PC-9 (cell line): Measurements from ENCODE around the gene MVD. TPM values are rescaled to one million over a fixed set of nuclear protein-coding genes. Genes with fewer than 3 reads are reported as not detected.
A peak's percentile ranks its signal among the peaks of the same experiment; 100 is the strongest.

ENCODE experiments used
- BruUV-seq: library from RNA; stranded (reverse); fragments of 400-500 nt; replicated peaks from 2 replicates; lab custom pipeline; 2021; lab: Mats Ljungman, UMichigan
- CTCF ChIA-PET: fragments of 300-600 bp; sonication (Branson Sonifier 250); formaldehyde crosslinking; loops from one replicate; lab custom pipeline; 2022; ENCODE audit warnings: antibody characterized with exemption; lab: Charles Lee
- POLR2A ChIA-PET: fragments of 300-600 bp; sonication (Branson Sonifier 250); formaldehyde crosslinking; loops from one replicate; lab custom pipeline; 2022; ENCODE audit warnings: antibody characterized with exemption; ENCODE audit not compliant: unreplicated experiment; lab: Charles Lee
- DNase-seq, 2 experiments: peaks; one replicate each; pipeline versions ENCODE4 v3.0.0 to v3.0.0-alpha.2; 2015 to 2022; ENCODE audit warnings: mixed read lengths in 1 of 2
- H2AFZ ChIP-seq: fragments of 200-600 bp; sonication (generic); 2 replicates; pipeline ENCODE4 v1.8.1; 2017; ENCODE audit warnings: antibody characterized with exemption
- H3F3A ChIP-seq: fragments of 200-600 bp; sonication (generic); 2 replicates; pipeline ENCODE4 v1.8.1; 2017; ENCODE audit warnings: antibody characterized with exemption, mild to moderate bottlenecking, low read depth; ENCODE audit not compliant: insufficient read depth
- H3K27ac ChIP-seq: fragments of 200-600 bp; sonication (generic); 2 replicates; pipeline ENCODE4 v1.6.1; 2016; ENCODE audit warnings: mixed run types
- H3K27me3 ChIP-seq: fragments of 200-600 bp; sonication (generic); 2 replicates; pipeline ENCODE4 v1.6.1; 2016; ENCODE audit warnings: low read depth, mixed run types; ENCODE audit not compliant: insufficient read depth
- H3K36me3 ChIP-seq: fragments of 200-600 bp; sonication (generic); 2 replicates; pipeline ENCODE4 v1.6.1; 2016; ENCODE audit warnings: low read depth, mixed run types
- H3K4me1 ChIP-seq: fragments of 200-600 bp; sonication (generic); replicated peaks from 2 replicates; pipeline ENCODE4 v1.6.1; 2016; ENCODE audit warnings: mixed run types; ENCODE audit not compliant: insufficient read depth
- H3K4me2 ChIP-seq: fragments of 200-600 bp; sonication (generic); 2 replicates; pipeline ENCODE4 v1.6.1; 2017; ENCODE audit warnings: mixed run types
- H3K4me3 ChIP-seq: fragments of 200-600 bp; sonication (generic); 2 replicates; pipeline ENCODE4 v1.6.1; 2016; ENCODE audit warnings: mixed run types
- H3K79me2 ChIP-seq: fragments of 200-600 bp; sonication (generic); 2 replicates; pipeline ENCODE4 v1.6.1; 2017; ENCODE audit warnings: low read depth, mixed run types
- H3K9me2 ChIP-seq: fragments of 200-600 bp; sonication (generic); 2 replicates; pipeline ENCODE4 v1.8.1; 2017; ENCODE audit warnings: mild to moderate bottlenecking; ENCODE audit not compliant: insufficient read depth
- H3K9me3 ChIP-seq: fragments of 200-600 bp; sonication (generic); 2 replicates; pipeline ENCODE4 v1.8.1; 2016; ENCODE audit warnings: low read depth; ENCODE audit not compliant: insufficient read depth
- H4K20me1 ChIP-seq: fragments of 200-600 bp; sonication (generic); 2 replicates; pipeline ENCODE4 v1.8.1; 2017; ENCODE audit not compliant: insufficient read depth
- CTCF ChIP-seq: fragments of 200-600 bp; sonication (generic); conservative IDR thresholded peaks from 2 replicates; pipeline ENCODE4 v1.6.1; 2017; ENCODE audit warnings: mixed run types, antibody characterized with exemption, mild to moderate bottlenecking, moderate library complexity
- EZH2 ChIP-seq: fragments of 200-600 bp; sonication (generic); IDR thresholded peaks from 2 replicates; pipeline ENCODE4 v1.8.0; 2017; ENCODE audit warnings: antibody characterized with exemption, low read depth
- intact Hi-C: fragments of 100-400 bp; cut with micrococcal nuclease; formaldehyde crosslinking; loops from one replicate; pipeline ENCODE4 v1.10.0; 2022; ENCODE audit not compliant: unreplicated experiment
- total RNA-seq: library from RNA; stranded (reverse); gene quantifications from 2 replicates; pipeline ENCODE4 v1.2.3, GENCODE V29; 2021

MVD gene
- total RNA-seq, 1 experiment from 2014 or later: 168 TPM

- no peaks in the 10 kb centered on the region for H3K36me3 ChIP-seq
- H4K20me1 ChIP-seq: peaks cover 4% of the 10 kb centered on the region; the same call in 1 of the 2 replicates
- H3K27ac ChIP-seq: no peak overlapping the region
- no peaks in the 10 kb centered on the region for H3K79me2 ChIP-seq
- no peak overlapping the region for H3K4me2 ChIP-seq
- H3K27me3 ChIP-seq: no peaks in the 10 kb centered on the region
- no peaks in the 10 kb centered on the region for H3K9me3 ChIP-seq
- intact Hi-C loops: no loop called here
- H3K9me2 ChIP-seq: no peaks in the 10 kb centered on the region
- no peak for TF ChIP-seq CTCF
- no peak for TF ChIP-seq EZH2
- H3K4me3 ChIP-seq: no peak overlapping the region
- no peak for DNase-seq
- POLR2A ChIA-PET: no interaction called here
- H3F3A ChIP-seq: no peaks in the 10 kb centered on the region
- CTCF ChIA-PET: no interaction called here
- no peak overlapping the region for H2AFZ ChIP-seq
- no peaks in the 10 kb centered on the region for H3K4me1 ChIP-seq
- BruUV-seq: no TSS peak
Observed at GRCh38 chr16:88699180-88699579, 36.3 kb upstream of the MVD start.

GRCh38 chr16:88698646-88699045 lies 35.8 kb upstream of the MVD start:
- CTCF ChIA-PET: no interaction called here
- TF ChIP-seq EZH2 (no peak), CTCF (no peak)
- no TSS peak for BruUV-seq

GRCh38 chr16:88697831-88698615 lies 35.1 kb upstream of the MVD start:
- Histone ChIP-seq H2AFZ (no peak overlapping the region), H3K79me2 (no peaks in the 10 kb centered on the region)

More at GRCh38 chr16:88698646-88699045, 35.8 kb upstream of the MVD start:
- H3K9me3 ChIP-seq: no peaks in the 10 kb centered on the region
- H4K20me1 ChIP-seq: no peaks in the 10 kb centered on the region
- H3K4me3 ChIP-seq: no peak overlapping the region
- H3F3A ChIP-seq: no peaks in the 10 kb centered on the region
- H3K9me2 ChIP-seq: no peaks in the 10 kb centered on the region
- no peak overlapping the region for H3K4me2 ChIP-seq
- no peaks in the 10 kb centered on the region for H3K36me3 ChIP-seq
- H3K27me3 ChIP-seq: no peaks in the 10 kb centered on the region
- no peaks in the 10 kb centered on the region for H3K4me1 ChIP-seq
- no peak overlapping the region for H3K27ac ChIP-seq
- POLR2A ChIA-PET: no interaction called here
- H3K79me2 ChIP-seq: no peaks in the 10 kb centered on the region
- intact Hi-C loops: no loop called here
- no peak overlapping the region for H2AFZ ChIP-seq
- DNase-seq: no peak

More at GRCh38 chr16:88697831-88698615, 35.1 kb upstream of the MVD start:
- Histone ChIP-seq H3K27ac (no peak overlapping the region), H3K4me2 (no peak overlapping the region), H3F3A (no peaks in the 10 kb centered on the region), H3K4me3 (no peak overlapping the region), H4K20me1 (no peaks in the 10 kb centered on the region), H3K9me2 (no peaks in the 10 kb centered on the region), H3K9me3 (no peaks in the 10 kb centered on the region), H3K4me1 (no peaks in the 10 kb centered on the region), H3K27me3 (no peaks in the 10 kb centered on the region), H3K36me3 (no peaks in the 10 kb centered on the region)
- intact Hi-C loops: no loop called here
- POLR2A ChIA-PET: no interaction called here
- TF ChIP-seq CTCF: peak; percentile 51; the same call in 1 of the 2 replicates
- TF ChIP-seq EZH2: no peak
- CTCF ChIA-PET: no interaction called here
- DNase-seq: no peak
- BruUV-seq: no TSS peak
